K562 (cell line): Measurements from ENCODE around the gene VEGFA. TPM values are rescaled to one million over a fixed set of nuclear protein-coding genes. Genes with fewer than 3 reads are reported as not detected.

Source experiments
- CBX2 ChIP-seq: fragments of 200-600 bp; sonication (generic); IDR thresholded peaks from one replicate; pipeline ENCODE4 v1.6.1; 2012; ENCODE audit warnings: mild to moderate bottlenecking, low read length, inconsistent platforms; ENCODE audit not compliant: insufficient read depth, poor library complexity, severe bottlenecking
- CCNT2 ChIP-seq: IDR thresholded peaks from 2 replicates; pipeline ENCODE4 v1.6.1; 2011; ENCODE audit warnings: borderline replicate concordance, low read depth, mild to moderate bottlenecking, moderate library complexity, mixed read lengths, low read length; ENCODE audit not compliant: insufficient read length; ENCODE audit errors: extremely low read depth
- DMBX1 ChIP-seq: fragments of 250-450 bp; sonication (Bioruptor Pico); IDR thresholded peaks from 2 replicates; pipeline ENCODE4 v1.8.0; 2022; ENCODE audit warnings: inconsistent platforms, mild to moderate bottlenecking, moderate library complexity, borderline replicate concordance
- ERF ChIP-seq: fragments of 450-650 bp; formaldehyde crosslinking; IDR thresholded peaks from 2 replicates; pipeline ENCODE4 v1.4.0; 2020; ENCODE audit warnings: mild to moderate bottlenecking, mixed read lengths
- HNRNPL ChIP-seq: fragments of 200-400 bp; formaldehyde crosslinking; IDR thresholded peaks from 2 replicates; pipeline ENCODE4 v1.6.1; 2017; ENCODE audit warnings: low read depth, mild to moderate bottlenecking, low read length
- MYNN ChIP-seq, 2 experiments: sonication (generic); formaldehyde crosslinking in 1 of 2; IDR thresholded peaks; 2 replicates each; pipeline versions ENCODE4 v1.5.0 to v1.6.1; 2016 to 2020; ENCODE audit warnings: antibody characterized with exemption in 1 of 2, missing genetic modification reagents in 1 of 2
- RFX7 ChIP-seq: fragments of 250-450 bp; sonication (Bioruptor Pico); IDR thresholded peaks from 2 replicates; pipeline ENCODE4 v1.5.1; 2021; ENCODE audit warnings: mild to moderate bottlenecking
- SP1 ChIP-seq: sonication (generic); formaldehyde crosslinking; IDR thresholded peaks from 2 replicates; pipeline ENCODE4 v1.8.1; 2022; ENCODE audit warnings: mild to moderate bottlenecking, missing genetic modification reagents
- STAT5A ChIP-seq: IDR thresholded peaks from 2 replicates; pipeline ENCODE4 v1.6.1; 2012; ENCODE audit warnings: low read length, inconsistent platforms, borderline replicate concordance
- SUPT5H ChIP-seq: fragments of 450-650 bp; IDR thresholded peaks from 2 replicates; pipeline ENCODE4 v1.6.1; 2016
- YY1 ChIP-seq, 3 experiments: IDR thresholded peaks; 2 replicates each; pipeline ENCODE4 v1.6.1; 2011; ENCODE audit warnings: low read length in 2 of 3, mild to moderate bottlenecking in 2 of 3, moderate library complexity in 2 of 3, borderline replicate concordance in 1 of 3, control low read depth in 1 of 3, low read depth in 1 of 3; ENCODE audit not compliant: insufficient read depth in 3 of 3, insufficient replicate concordance in 2 of 3, control insufficient read depth in 1 of 3, insufficient read length in 1 of 3; ENCODE audit errors: extremely low read depth in 1 of 3
- ZBTB43 ChIP-seq: sonication (generic); formaldehyde crosslinking; IDR thresholded peaks from 2 replicates; pipeline ENCODE4 v1.8.0; 2023; ENCODE audit warnings: mild to moderate bottlenecking, missing genetic modification reagents
- polyA plus RNA-seq, 8 experiments: library from polyadenylated mRNA; depleted of rRNA in 4 of 8; stranded (reverse) in 5 of 8; unstranded in 3 of 8; fragments of >200 nt; fragmentation: Nextera tagmentation in 2 of 8; fragmentation: Illumina TruSeq in 1 of 8; extraction: Ambion mirVana in 2 of 8; extraction: Trizol in 1 of 8; gene quantifications; 2 replicates each; pipeline versions ENCODE4 v1.2.1 to v1.2.3, GENCODE V29; 2011 to 2014; ENCODE audit warnings: inconsistent platforms in 1 of 8, missing spikeins in 1 of 8
- total RNA-seq, 7 experiments: library from RNA; depleted of rRNA in 6 of 7; stranded (reverse); fragments of >200 nt in 6 of 7; fragmentation: Illumina TruSeq in 2 of 7; extraction: Trizol in 2 of 7; gene quantifications; 2 replicates each; pipeline versions ENCODE4 v1.2.1 to v1.2.3, GENCODE V29; 2011 to 2021; ENCODE audit warnings: low replicate concordance in 1 of 7
- TF ChIP-seq, protein P1 (sequence below): fragments of 450-650 bp; IDR thresholded peaks from 2 replicates; pipeline ENCODE4 v1.6.1; 2016; ENCODE audit warnings: borderline replicate concordance
- TF ChIP-seq, protein P2 (sequence below): fragments of 450-650 bp; formaldehyde crosslinking; IDR thresholded peaks from 2 replicates; pipeline ENCODE4 v1.4.0; 2022; ENCODE audit warnings: missing genetic modification characterization
- TF ChIP-seq, protein P3 (sequence below): IDR thresholded peaks from 2 replicates; pipeline ENCODE4 v1.6.1; 2011; ENCODE audit warnings: borderline replicate concordance, low read depth, mild to moderate bottlenecking, moderate library complexity, low read length; ENCODE audit not compliant: insufficient read depth, poor library complexity, severe bottlenecking

Gene VEGFA
- total and polyA plus RNA-seq, 9 of the 15 experiments (the other 6 are each of a cell fraction or from before 2014, with no cell fraction given): 14.0 to 271 (median 124) TPM

DNA sequence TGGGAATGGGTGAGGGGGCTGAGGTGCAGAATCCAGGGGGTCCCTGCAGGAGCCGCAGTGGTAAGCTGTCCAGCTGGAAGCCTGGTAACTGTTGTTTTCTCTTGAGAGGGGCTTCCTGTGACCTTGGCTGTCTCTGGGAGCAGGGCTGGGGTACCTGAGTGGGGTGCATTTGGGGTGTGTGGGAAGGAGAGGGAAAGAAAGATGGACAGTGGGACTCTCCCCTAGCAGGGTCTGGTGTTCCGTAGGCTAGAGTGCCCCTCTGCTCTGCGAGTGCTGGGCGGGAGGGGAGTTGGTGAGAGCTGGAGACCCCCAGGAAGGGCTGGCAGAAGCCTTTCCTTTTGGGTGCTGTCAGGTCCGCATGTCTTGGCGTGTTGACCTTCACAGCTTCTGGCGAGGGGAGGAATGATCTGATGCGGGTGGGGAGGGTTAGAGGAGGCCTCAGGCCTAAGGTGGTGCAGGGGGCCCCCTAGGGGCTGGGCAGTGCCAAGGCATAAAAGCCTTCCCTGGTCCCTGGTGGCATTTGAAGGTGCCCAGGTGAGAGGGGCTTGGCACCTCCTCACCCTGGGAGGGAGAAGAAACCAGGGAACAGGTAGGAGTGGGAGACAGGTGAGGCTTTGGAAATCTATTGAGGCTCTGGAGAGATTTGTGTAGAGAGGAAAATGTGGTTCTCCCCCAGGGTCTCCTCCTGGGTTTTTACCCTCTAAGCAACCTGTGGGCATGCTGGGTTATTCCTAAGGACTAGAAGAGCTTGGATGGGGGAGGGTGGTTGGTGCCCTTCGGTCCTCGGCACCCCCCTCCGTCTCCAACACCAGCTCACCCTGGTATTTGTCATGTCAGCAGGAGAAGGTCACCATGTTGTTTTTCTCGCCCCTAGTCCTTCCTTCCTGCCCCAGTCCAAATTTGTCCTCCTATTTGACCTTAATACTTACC lies 3.3 kb downstream of the VEGFA start (continued):
- TF ChIP-seq YY1 (IDR thresholded peaks at IDR 0.05; ENCODE audit: borderline replicate concordance in 1 of 3, control insufficient read depth in 1 of 3, extremely low read depth in 1 of 3, insufficient read depth in 3 of 3, insufficient read length in 1 of 3, insufficient replicate concordance in 2 of 3, low read depth in 1 of 3, low read length in 2 of 3): peak in 2 of 3 experiments; percentile 11 to 21
- TF ChIP-seq, protein P1, sequence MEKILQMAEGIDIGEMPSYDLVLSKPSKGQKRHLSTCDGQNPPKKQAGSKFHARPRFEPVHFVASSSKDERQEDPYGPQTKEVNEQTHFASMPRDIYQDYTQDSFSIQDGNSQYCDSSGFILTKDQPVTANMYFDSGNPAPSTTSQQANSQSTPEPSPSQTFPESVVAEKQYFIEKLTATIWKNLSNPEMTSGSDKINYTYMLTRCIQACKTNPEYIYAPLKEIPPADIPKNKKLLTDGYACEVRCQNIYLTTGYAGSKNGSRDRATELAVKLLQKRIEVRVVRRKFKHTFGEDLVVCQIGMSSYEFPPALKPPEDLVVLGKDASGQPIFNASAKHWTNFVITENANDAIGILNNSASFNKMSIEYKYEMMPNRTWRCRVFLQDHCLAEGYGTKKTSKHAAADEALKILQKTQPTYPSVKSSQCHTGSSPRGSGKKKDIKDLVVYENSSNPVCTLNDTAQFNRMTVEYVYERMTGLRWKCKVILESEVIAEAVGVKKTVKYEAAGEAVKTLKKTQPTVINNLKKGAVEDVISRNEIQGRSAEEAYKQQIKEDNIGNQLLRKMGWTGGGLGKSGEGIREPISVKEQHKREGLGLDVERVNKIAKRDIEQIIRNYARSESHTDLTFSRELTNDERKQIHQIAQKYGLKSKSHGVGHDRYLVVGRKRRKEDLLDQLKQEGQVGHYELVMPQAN: peak; percentile 89
- peak; percentile 54 for TF ChIP-seq SP1 (CRISPR knock-in tag)
- peak; percentile 75 for TF ChIP-seq SUPT5H
- TF ChIP-seq, protein P2, sequence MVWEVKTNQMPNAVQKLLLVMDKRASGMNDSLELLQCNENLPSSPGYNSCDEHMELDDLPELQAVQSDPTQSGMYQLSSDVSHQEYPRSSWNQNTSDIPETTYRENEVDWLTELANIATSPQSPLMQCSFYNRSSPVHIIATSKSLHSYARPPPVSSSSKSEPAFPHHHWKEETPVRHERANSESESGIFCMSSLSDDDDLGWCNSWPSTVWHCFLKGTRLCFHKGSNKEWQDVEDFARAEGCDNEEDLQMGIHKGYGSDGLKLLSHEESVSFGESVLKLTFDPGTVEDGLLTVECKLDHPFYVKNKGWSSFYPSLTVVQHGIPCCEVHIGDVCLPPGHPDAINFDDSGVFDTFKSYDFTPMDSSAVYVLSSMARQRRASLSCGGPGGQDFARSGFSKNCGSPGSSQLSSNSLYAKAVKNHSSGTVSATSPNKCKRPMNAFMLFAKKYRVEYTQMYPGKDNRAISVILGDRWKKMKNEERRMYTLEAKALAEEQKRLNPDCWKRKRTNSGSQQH (CRISPR knock-in tag): 0 out of 2 replicates have a peak, but pooled peaks have one; percentile 30
- no peak for TF ChIP-seq ERF (CRISPR knock-in tag)
- TF ChIP-seq ZBTB43 (CRISPR knock-in tag): no peak
- TF ChIP-seq HNRNPL: peak; percentile 65; the same call in 1 of the 2 replicates
- no peak for TF ChIP-seq RFX7 (CRISPR knock-in tag)
- no peak for TF ChIP-seq STAT5A
- no peak for TF ChIP-seq CCNT2
- TF ChIP-seq DMBX1 (CRISPR knock-in tag): peak; percentile 42; the same call in 1 of the 2 replicates
- TF ChIP-seq CBX2: no peak
- TF ChIP-seq, protein P3, sequence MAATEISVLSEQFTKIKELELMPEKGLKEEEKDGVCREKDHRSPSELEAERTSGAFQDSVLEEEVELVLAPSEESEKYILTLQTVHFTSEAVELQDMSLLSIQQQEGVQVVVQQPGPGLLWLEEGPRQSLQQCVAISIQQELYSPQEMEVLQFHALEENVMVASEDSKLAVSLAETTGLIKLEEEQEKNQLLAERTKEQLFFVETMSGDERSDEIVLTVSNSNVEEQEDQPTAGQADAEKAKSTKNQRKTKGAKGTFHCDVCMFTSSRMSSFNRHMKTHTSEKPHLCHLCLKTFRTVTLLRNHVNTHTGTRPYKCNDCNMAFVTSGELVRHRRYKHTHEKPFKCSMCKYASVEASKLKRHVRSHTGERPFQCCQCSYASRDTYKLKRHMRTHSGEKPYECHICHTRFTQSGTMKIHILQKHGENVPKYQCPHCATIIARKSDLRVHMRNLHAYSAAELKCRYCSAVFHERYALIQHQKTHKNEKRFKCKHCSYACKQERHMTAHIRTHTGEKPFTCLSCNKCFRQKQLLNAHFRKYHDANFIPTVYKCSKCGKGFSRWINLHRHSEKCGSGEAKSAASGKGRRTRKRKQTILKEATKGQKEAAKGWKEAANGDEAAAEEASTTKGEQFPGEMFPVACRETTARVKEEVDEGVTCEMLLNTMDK: peak; percentile 92
- peak; percentile 88 for TF ChIP-seq MYNN (IDR thresholded peaks at IDR 0.05)
- no peak for TF ChIP-seq MYNN (CRISPR knock-in tag; IDR thresholded peaks at IDR 0.05)
